GM10266 (cell line): ENCODE results near the gene CAMK2A.

ENCODE experiments used
- DNase-seq: peaks from one replicate; pipeline ENCODE4 v3.0.0; 2012; ENCODE audit errors: extremely low spot score
- TF ChIP-seq, protein P1 (sequence below): IDR thresholded peaks from 2 replicates; pipeline ENCODE4 v1.5.1; 2012; ENCODE audit warnings: mild to moderate bottlenecking, low read depth; ENCODE audit not compliant: control insufficient read depth, insufficient read depth; ENCODE audit errors: missing control alignments

Gene CAMK2A

DNA sequence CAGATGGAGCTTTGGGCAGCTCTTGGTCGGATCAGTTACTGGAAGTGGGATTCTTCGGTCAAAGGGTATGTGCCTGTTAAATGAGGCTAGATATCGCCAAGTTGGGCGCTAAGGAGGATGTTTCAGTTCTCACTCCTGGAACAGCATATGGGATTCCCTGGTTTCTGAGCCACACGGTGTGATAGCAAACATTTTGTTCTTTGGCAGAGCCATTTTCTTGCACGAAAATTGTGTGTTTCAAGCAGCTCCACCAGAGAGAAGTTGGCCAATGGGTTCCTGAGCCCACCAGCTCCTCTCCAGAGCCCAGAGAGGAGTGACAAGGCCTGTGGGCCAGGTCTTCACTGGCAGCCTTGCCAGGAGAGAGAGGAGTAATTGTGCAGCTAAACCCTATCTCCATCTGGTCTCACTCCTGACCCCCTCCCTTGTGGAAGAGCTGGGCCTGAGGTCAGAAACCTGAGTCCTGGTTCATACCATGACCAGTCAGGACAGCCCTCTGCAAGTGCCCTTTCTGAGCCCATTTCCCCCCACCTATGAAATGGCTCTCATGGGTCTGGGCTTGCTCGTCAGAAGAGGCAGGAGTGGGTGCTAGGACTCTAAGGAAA lies 110.5 kb downstream of the CAMK2A start:
- DNase-seq: no peak
- TF ChIP-seq, protein P1, sequence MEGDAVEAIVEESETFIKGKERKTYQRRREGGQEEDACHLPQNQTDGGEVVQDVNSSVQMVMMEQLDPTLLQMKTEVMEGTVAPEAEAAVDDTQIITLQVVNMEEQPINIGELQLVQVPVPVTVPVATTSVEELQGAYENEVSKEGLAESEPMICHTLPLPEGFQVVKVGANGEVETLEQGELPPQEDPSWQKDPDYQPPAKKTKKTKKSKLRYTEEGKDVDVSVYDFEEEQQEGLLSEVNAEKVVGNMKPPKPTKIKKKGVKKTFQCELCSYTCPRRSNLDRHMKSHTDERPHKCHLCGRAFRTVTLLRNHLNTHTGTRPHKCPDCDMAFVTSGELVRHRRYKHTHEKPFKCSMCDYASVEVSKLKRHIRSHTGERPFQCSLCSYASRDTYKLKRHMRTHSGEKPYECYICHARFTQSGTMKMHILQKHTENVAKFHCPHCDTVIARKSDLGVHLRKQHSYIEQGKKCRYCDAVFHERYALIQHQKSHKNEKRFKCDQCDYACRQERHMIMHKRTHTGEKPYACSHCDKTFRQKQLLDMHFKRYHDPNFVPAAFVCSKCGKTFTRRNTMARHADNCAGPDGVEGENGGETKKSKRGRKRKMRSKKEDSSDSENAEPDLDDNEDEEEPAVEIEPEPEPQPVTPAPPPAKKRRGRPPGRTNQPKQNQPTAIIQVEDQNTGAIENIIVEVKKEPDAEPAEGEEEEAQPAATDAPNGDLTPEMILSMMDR: no peak

GRCh38 chr5:150178262-150178661 lies 111.3 kb downstream of the CAMK2A start:
- TF ChIP-seq, protein P1: no peak
- DNase-seq: no peak

- TF ChIP-seq, protein P1: no peak
- DNase-seq: no peak
Measured at GRCh38 chr5:150177721-150178120, 111.9 kb downstream of the CAMK2A start.

GRCh38 chr5:150176745-150177477 lies 112.7 kb downstream of the CAMK2A start:
- no peak for DNase-seq

DNA sequence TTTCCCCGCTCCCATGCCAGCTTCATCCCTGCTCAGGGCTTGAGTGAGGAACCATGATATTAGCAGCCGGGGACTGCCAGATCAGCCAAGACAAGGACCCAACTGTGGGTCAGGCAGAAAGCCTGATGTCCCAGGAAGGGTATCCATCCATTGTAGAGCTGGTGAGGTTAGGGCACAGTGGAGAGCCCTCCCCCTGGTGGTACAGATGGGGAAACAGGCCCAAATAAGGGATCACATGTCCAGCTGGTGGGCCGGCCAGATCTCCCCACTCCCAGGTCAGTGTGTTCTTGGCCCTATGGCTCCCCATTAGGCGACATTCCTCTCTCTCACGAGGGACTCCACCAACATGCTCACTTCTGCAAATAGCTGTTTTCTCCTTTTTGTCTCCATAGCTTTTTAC lies 114.0 kb downstream of the CAMK2A start:
- peak; percentile 65 for DNase-seq
- TF ChIP-seq, protein P1: peak; percentile 42

More at GRCh38 chr5:150176745-150177477, 112.7 kb downstream of the CAMK2A start:
- TF ChIP-seq, protein P1: no peak

DNA sequence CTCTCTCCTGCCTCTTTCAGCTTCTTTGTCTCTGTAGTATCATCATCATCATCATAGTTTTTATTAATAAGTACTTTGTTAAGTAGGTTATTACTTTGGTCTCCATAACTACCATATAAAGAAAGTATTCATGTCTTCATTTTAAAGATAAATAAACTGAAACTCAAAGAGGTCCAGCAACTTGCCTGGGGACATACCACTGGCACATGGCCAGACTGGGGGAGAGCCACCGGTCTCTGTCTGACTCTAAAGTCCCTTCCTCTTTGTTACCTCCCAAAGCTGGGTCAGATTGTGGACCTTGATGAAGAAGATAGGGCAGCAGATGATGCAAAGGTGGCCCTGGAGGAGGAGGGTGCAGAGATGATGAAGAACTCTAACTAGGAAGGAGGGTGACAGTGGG lies 114.5 kb downstream of the CAMK2A start:
- DNase-seq: no peak
- TF ChIP-seq, protein P1: no peak

DNA sequence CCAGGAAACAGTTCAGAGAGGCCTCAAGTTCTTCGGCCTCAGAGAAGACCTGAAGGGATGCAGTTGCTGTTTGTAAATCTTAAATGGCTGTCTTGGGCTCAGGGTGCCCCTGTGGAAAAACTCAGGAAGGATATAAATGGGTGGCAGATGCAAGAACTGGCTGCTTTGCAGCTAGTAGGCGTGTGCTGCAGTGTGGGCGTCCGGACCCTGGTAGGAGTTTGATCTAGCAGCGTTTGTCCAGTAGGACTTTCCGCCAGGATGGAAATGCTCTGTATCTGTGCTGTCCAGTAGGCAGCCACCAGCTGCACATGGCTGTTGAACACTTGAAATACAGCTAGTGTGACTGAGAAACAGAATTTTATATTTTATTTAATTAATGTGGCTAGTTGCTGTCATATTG lies 115.3 kb downstream of the CAMK2A start:
- no peak for DNase-seq
- TF ChIP-seq, protein P1: no peak
